Kidney epithelial cell (primary cell): Measurements from ENCODE around the gene CCDC15. TPM values are rescaled to one million over a fixed set of nuclear protein-coding genes. Genes with fewer than 3 reads are reported as not detected.

Source experiments
- DNase-seq: peaks from one replicate; pipeline ENCODE4 v3.0.0-alpha.2; 2010; ENCODE audit warnings: low read depth
- H3K27me3 ChIP-seq: 2 replicates; pipeline ENCODE4 v1.6.0; 2011; ENCODE audit warnings: low read length; ENCODE audit not compliant: control insufficient read depth, insufficient read depth
- H3K36me3 ChIP-seq: 2 replicates; pipeline ENCODE4 v1.5.1; 2011; ENCODE audit warnings: low read length; ENCODE audit not compliant: control insufficient read depth, insufficient read depth
- H3K4me3 ChIP-seq: 2 replicates; pipeline ENCODE4 v1.5.1; 2011; ENCODE audit warnings: low read depth, mild to moderate bottlenecking, control low read depth, low read length
- total RNA-seq: library from RNA; depleted of rRNA; stranded (reverse); fragments of >200 nt; gene quantifications from 2 replicates; pipeline ENCODE4 v1.2.3, GENCODE V29; 2015
- TF ChIP-seq, protein P1 (sequence below): IDR thresholded peaks from 2 replicates; pipeline ENCODE4 v1.5.1; 2011; ENCODE audit warnings: mild to moderate bottlenecking, moderate library complexity, low read length, control low read depth, inconsistent platforms; ENCODE audit not compliant: insufficient read depth, poor library complexity, severe bottlenecking

CCDC15 gene
- total RNA-seq, 1 donor from 2014 or later, result 3.1 TPM

DNA sequence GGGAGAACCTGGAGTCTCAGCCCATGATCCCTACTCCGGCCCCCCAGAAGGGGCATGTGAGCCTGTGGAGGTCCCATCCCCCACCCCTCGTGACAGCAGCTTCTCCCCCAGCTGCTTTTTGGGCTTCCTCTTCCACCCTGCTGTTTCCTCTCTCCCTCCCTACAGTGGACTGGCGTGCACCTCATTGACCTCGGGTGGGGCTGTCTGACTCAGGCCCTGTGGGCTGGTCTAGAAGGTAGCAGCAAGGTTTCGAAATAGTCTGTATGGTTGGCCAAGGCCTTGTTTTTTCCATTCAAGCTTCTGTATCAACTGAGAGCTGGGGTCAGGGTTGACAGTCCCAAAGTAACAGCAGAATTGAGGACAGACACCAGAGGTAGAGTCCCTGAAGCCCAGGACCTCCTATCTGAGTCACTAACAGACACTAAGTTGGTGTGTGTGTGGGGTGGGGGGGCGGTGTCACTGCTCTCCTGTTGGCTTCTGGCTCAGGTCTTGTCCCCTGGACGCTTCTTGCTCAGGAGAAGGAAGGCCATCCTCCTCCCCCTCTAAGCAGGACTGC lies 116.8 kb downstream of the CCDC15 start:
- Histone ChIP-seq H3K4me3 (no peak overlapping the region), H3K27me3 (no peaks in the 10 kb centered on the region), H3K36me3 (no peaks in the 10 kb centered on the region)
- TF ChIP-seq, protein P1, sequence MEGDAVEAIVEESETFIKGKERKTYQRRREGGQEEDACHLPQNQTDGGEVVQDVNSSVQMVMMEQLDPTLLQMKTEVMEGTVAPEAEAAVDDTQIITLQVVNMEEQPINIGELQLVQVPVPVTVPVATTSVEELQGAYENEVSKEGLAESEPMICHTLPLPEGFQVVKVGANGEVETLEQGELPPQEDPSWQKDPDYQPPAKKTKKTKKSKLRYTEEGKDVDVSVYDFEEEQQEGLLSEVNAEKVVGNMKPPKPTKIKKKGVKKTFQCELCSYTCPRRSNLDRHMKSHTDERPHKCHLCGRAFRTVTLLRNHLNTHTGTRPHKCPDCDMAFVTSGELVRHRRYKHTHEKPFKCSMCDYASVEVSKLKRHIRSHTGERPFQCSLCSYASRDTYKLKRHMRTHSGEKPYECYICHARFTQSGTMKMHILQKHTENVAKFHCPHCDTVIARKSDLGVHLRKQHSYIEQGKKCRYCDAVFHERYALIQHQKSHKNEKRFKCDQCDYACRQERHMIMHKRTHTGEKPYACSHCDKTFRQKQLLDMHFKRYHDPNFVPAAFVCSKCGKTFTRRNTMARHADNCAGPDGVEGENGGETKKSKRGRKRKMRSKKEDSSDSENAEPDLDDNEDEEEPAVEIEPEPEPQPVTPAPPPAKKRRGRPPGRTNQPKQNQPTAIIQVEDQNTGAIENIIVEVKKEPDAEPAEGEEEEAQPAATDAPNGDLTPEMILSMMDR, result no peak
- no peak for DNase-seq

DNA sequence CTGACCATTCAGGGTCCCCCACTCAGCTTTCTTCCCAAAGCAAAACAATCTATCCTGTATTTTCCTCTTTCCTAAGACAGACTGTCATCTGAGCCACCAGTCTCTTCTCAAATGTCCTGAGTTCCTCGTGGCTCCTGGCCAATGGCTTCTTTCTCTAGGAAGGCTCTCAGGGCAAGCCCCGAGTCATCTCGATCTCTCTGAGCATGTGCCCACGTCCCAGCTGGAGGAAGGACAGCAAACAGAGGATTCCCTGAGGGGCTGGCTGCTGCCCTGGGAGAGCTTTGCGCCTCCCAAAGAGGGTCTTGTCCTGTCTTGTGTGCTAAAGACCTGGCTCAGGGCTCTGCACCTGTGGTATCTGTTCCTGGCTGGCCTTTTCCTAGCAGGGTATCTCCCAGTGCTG lies 117.4 kb downstream of the CCDC15 start:
- no peaks in the 10 kb centered on the region for H3K36me3 ChIP-seq
- H3K27me3 ChIP-seq, result no peaks in the 10 kb centered on the region
- no peak overlapping the region for H3K4me3 ChIP-seq
- DNase-seq, result no peak
- TF ChIP-seq, protein P1, result no peak

DNA sequence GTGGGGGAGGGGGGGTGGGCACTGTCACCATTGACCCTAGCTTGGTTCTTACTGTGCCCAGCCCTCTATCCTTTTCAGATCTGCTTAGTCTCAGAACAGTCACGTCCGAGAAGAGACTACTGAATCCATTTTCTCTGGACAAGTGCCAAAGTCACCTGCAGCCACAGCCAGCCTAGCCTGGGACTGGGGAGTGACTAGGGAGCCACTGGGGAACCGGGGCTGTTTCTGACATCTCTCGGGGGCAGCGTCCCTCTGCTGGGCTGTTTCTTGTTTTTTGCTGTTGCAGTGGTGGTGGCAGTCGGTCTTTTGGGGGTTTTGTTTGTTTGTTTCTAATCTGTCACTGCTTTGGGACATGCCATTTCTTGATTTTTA lies 117.8 kb downstream of the CCDC15 start:
- H3K36me3 ChIP-seq, result no peaks in the 10 kb centered on the region
- no peak for DNase-seq
- H3K4me3 ChIP-seq, result no peak overlapping the region
- H3K27me3 ChIP-seq, result no peaks in the 10 kb centered on the region
- TF ChIP-seq, protein P1, result no peak

DNA sequence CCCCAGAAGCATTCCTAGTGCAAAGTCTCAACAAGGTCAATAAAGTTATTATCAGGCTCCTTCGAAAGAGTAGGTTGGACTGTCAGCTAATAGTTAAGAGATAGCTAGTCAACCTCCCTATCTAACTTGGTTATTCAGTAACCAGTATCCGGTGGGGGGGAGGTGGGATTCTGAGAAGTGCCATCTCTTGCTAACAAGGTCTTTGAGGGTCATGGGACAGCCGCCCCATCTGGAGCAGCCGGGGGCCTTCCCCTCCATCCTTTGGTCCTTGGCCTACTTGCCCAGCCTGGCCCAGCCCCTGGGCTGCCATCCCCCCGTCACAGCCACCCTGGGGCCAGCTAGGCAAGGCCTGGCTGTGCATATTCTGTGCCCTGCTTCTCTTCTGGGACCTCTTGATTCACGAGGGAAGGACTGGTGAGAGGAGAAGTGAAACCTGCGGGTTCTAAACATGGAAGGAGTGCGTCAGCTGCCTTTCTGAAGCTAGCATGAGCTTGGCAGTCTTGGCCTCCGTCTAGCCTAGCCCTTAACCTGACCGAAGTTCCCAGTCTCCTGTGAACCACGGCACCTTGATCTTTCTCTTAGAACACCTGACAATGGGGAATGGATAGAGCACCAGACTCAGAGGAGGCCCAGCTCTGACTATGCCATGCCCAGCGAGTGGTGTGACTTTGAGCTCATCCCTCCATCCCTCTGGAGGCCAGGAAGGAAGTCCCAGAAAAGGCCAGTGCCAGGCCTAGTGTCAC lies 118.4 kb downstream of the CCDC15 start:
- no peaks in the 10 kb centered on the region for H3K27me3 ChIP-seq
- TF ChIP-seq, protein P1, result no peak

DNA sequence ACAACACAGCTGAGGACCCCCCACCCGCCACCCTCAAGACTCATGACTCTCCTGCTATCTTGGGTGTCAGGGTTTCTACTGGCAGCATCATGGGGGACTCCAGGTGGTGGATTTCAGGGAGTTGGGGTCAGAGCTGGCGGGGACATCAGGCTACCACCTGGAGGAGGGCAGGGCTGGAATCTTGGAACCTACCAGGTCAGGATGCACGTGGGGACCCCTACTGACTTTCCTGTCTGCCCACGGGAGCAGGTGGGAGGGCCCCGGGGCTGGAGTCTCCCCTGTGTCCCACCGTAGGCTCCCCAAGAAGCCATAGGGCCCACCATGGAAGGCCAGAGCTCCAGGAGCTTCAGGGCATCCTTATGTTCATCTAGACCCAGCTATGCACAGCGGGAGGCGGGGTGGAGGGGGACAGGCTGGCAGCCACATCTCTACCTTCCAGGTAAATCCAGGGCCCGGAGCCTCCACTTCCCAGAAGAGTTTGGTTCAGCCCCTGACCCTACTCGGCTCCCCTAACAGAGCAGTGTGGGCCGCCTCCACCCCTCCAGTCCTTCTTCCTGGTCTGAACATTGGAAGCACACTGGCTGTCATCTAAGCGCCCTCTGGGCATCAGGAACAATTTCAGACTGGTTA lies 119.1 kb downstream of the CCDC15 start:
- no peak for DNase-seq
- Histone ChIP-seq H3K27me3 (no peaks in the 10 kb centered on the region), H3K36me3 (no peaks in the 10 kb centered on the region), H3K4me3 (no peak overlapping the region)
- TF ChIP-seq, protein P1, result no peak

More for the DNA sequence above, 118.4 kb downstream of the CCDC15 start:
- no peak for DNase-seq
- no peaks in the 10 kb centered on the region for H3K36me3 ChIP-seq
- H3K4me3 ChIP-seq, result no peak overlapping the region
